Activated naive CD8-positive, alpha-beta T cell treated with anti-CD3 and anti-CD28 coated beads, Interleukin-2, amount 50 U/mL, for 24 hours (primary cell): ENCODE results near the gene CLIP2.
"Not testable (repeated sequence)": the region's sequence is repeated elsewhere in the genome, so short reads cannot be mapped to it uniquely, and the experiment has no call there.

ENCODE experiments used
- ATAC-seq: fragments of 150-1000 bp; cut with Tn5 transposase; one replicate; pipeline ENCODE4 v1.10.0; 2021
- DNase-seq: peaks from one replicate; pipeline ENCODE4 v3.0.0; 2021
- H3K27ac Mint-ChIP-seq: one replicate; pipeline ENCODE4 v1.8.0; 2021; ENCODE audit warnings: mild to moderate bottlenecking, mixed read lengths
- H3K27me3 Mint-ChIP-seq: one replicate; pipeline ENCODE4 v1.8.0; 2021; ENCODE audit warnings: mixed read lengths
- H3K36me3 Mint-ChIP-seq: one replicate; pipeline ENCODE4 v1.8.0; 2021; ENCODE audit warnings: low read depth, mixed read lengths
- H3K4me1 Mint-ChIP-seq: one replicate; pipeline ENCODE4 v1.8.0; 2021; ENCODE audit warnings: mixed read lengths
- H3K4me3 Mint-ChIP-seq: one replicate; pipeline ENCODE4 v1.8.0; 2021; ENCODE audit warnings: mild to moderate bottlenecking, moderate library complexity, mixed read lengths
- H3K9me3 Mint-ChIP-seq: one replicate; pipeline ENCODE4 v1.8.0; 2021; ENCODE audit warnings: mixed read lengths

CLIP2 gene

DNA sequence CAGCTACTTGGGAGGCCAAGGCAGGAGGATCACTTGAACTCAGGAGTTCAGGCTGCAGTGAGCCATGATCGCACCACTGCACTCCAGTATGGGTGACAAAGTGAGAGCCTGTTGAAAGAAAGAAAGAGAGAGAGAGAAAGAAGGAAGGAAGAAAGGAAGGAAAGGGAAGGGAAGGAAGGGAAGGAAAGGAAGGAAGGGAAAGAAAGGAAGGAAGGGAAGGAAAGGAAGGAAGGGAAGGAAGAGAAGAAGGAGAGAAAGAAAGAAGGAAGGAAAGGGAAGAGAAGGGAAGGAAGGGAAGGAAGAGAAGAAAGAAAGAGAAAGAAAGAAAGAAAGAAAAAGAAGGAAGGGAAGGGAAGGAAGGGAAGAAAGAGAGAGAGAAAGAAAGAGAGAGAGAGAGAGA is 61.5 kb downstream of the CLIP2 start:
- no peak for ATAC-seq
- peaks cover 4% of the 10 kb centered on the region for H3K36me3 Mint-ChIP-seq
- H3K27ac Mint-ChIP-seq, result no peak overlapping the region
- H3K27me3 Mint-ChIP-seq, result no peaks in the 10 kb centered on the region
- DNase-seq, result no peak
- H3K4me3 Mint-ChIP-seq, result no peak overlapping the region
- no peaks in the 10 kb centered on the region for H3K4me1 Mint-ChIP-seq
- no peaks in the 10 kb centered on the region for H3K9me3 Mint-ChIP-seq

DNA sequence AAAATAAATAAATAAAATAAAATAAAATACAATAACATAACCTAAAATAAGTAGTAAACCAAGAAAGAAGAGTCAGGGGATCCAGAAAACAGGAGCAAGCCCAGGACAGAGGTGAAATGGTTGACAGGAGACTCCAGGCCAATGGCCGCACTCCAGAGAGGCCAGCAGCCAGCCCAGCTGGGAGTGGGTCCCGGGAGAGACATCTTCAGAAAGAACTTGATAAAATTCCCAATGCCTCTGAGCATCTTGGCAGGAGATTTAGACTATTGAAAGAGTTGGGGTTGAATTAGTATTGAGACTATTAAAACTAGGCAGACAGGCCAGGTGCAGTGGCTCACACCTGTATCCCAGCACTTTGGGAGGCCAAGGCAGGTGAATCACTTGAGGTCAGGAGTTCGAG is 62.6 kb downstream of the CLIP2 start:
- H3K9me3 Mint-ChIP-seq, result no peaks in the 10 kb centered on the region
- ATAC-seq, result no peak

DNA sequence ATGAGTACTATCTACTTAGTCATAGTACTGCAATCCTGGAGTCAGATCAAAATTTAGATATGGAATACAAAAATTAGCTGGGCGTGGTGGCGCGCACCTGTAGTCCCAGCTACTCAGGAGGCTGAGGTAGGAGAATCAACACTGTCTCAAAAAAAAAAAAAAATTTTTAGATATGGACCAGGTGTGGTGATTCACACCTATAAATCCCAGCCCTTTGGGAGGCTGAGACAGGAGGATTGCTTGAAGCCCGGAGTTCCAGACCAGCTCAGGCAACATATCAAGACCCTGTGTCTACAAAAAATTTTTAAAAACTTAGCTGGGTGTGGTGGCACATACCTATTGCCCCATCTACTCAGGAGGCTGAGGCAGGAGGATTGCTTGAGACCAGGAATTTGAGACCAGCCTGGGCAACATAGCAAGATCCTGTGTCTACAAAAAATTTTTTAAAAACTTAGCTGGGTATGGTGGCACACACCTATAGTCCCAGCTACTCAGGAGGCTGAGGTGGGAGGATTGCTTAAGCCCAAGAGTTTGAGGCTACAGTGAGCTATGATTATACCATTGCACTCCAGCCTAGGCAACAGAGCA is 63.4 kb downstream of the CLIP2 start:
- not testable (repeated sequence) for H3K27me3 Mint-ChIP-seq, H3K4me1 Mint-ChIP-seq, ATAC-seq, H3K27ac Mint-ChIP-seq, H3K9me3 Mint-ChIP-seq, DNase-seq, H3K36me3 Mint-ChIP-seq, H3K4me3 Mint-ChIP-seq

More for the DNA sequence above, 62.6 kb downstream of the CLIP2 start:
- no peak for DNase-seq
- Mint-ChIP-seq H3K27me3 (no peaks in the 10 kb centered on the region), H3K27ac (no peak overlapping the region), H3K4me1 (no peaks in the 10 kb centered on the region), H3K4me3 (no peak overlapping the region), H3K36me3 (peaks cover 4% of the 10 kb centered on the region)

DNA sequence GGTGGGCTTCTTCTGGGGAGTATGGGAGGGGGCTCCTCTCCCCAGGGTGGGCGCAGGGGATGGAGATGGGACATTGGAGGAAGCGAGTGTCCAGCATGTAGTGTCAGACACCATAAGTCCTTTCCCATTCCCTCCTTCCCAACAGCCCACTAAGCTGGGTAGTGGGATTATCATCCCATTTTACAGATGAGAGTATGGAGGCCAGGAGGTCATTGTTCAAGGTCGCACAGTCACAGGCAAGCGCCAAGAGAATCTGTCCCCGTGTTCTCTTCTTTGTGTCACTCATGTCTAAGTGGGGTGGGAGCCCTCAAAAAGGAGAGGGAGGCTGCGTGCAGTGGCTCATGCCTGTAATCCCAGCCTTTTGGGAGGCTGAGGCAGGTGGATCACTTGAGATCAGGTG is 64.8 kb downstream of the CLIP2 start:
- no peak for DNase-seq
- H3K27ac Mint-ChIP-seq, result no peak overlapping the region
- H3K4me1 Mint-ChIP-seq, result no peaks in the 10 kb centered on the region
- H3K9me3 Mint-ChIP-seq, result no peaks in the 10 kb centered on the region
- no peaks in the 10 kb centered on the region for H3K27me3 Mint-ChIP-seq
- peaks cover 2% of the 10 kb centered on the region for H3K36me3 Mint-ChIP-seq
- no peak overlapping the region for H3K4me3 Mint-ChIP-seq
- no peak for ATAC-seq

DNA sequence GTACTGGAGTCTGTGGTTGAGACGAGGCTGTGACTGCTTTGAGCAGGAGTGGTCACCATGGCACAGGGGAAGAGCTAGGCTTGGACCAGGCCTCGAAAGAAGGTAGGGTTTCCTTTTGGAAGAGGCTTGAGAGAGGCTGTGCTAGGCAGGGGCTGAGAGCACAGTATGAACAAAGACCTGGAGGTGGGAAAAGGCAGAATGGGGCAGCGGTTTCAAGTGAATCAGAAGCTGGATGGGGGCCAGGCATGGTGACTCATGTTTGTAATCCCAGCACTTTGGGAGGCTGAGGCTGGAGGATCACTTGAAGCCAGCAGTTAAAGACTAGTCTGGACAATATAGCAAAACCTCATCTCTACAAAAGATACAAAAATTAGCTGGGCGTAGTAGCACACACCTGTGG is 65.9 kb downstream of the CLIP2 start:
- Mint-ChIP-seq H3K4me3 (no peak overlapping the region), H3K4me1 (no peaks in the 10 kb centered on the region), H3K9me3 (no peaks in the 10 kb centered on the region), H3K36me3 (peaks cover 2% of the 10 kb centered on the region), H3K27me3 (no peaks in the 10 kb centered on the region), H3K27ac (no peak overlapping the region)
- ATAC-seq, result peak; percentile 46
- no peak for DNase-seq

DNA sequence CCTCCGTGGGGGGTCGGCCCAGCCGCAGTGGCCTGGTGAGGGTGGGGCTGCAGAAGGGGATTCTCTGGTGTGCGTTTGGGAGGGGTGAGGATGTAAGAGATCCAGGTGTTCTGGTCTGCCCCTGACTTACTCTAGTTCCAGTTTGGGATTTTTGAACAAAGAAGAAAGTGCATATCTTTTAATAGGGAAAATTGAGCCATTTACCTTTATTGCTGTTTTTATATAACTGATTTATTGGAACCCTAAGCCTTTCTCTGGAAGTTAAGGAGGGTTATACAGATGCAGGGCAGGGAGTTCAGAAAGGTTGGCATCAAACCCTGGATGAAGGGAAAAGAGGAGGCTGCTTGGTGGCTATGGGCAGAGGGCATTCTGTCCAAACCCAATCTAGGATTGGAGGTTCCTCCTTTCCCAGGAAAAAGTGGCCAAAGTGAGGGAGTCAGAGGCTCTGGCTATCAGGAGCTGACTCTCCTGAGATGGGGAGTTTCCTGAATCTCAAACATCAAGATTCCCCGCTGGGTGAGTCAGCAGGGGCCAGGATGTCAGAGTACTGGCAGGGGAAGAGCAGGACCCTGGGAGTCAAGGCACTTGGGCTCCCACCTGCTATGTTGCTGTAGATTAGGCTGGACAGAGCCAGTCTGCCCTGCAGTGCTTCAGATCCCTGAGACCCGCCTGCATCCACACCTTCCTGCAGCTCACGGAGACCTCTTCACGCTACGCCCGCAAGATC is 67.5 kb downstream of the CLIP2 start:
- no peak for DNase-seq
- H3K4me1 Mint-ChIP-seq, result no peaks in the 10 kb centered on the region
- no peaks in the 10 kb centered on the region for H3K9me3 Mint-ChIP-seq
- ATAC-seq, result no peak
- H3K27me3 Mint-ChIP-seq, result no peaks in the 10 kb centered on the region
- no peak overlapping the region for H3K27ac Mint-ChIP-seq
- H3K36me3 Mint-ChIP-seq, result peaks cover 2% of the 10 kb centered on the region
- H3K4me3 Mint-ChIP-seq, result no peak overlapping the region

DNA sequence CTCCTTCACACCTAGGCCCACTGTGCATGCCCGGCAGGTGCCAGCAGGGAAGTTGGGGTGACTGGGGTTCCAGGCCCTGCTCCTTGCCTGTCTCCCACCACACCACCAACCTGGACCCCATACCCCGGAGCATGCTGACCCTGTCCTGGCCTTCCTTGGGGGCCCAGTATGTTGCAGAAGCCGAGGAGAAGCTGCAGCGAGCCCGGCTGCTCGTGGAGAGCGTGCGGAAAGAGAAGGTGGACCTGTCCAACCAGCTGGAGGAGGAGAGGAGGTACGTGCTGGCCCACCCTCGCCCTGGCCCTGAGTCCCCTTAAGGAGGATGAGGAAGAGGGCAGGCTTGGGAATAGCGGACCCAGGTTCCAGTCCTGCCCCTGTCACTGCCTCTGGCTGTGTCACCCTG is 70.8 kb downstream of the CLIP2 start:
- H3K4me3 Mint-ChIP-seq, result no peak overlapping the region
- H3K4me1 Mint-ChIP-seq, result no peaks in the 10 kb centered on the region
- H3K27ac Mint-ChIP-seq, result no peak overlapping the region
- H3K36me3 Mint-ChIP-seq, result peaks cover under 1% of the 10 kb centered on the region
- ATAC-seq (no peak), DNase-seq (no peak)
- no peaks in the 10 kb centered on the region for H3K27me3 Mint-ChIP-seq
- no peaks in the 10 kb centered on the region for H3K9me3 Mint-ChIP-seq

DNA sequence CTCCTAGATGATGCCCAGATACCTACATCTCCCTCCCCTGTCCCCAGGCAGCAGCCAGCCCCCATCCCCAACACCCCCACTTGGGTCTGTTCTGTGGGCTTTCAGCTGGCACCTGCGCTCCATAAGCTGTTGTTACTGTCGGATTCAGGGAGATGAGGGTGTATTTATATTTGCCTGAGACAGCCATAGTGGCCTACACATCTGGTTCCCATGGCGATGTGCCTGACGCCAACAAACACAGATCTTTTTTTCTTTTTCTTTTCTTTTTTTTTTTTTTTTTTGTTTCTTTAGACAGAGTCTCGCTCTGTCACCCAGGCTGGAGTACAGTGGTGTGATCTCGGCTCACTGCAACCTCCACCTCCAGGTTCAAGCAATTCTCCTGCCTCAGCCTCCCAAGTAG is 73.1 kb downstream of the CLIP2 start:
- Mint-ChIP-seq H3K27me3 (no peaks in the 10 kb centered on the region), H3K4me1 (no peaks in the 10 kb centered on the region), H3K27ac (no peak overlapping the region), H3K9me3 (no peaks in the 10 kb centered on the region), H3K36me3 (no peaks in the 10 kb centered on the region), H3K4me3 (no peak overlapping the region)
- no peak for ATAC-seq
- no peak for DNase-seq

DNA sequence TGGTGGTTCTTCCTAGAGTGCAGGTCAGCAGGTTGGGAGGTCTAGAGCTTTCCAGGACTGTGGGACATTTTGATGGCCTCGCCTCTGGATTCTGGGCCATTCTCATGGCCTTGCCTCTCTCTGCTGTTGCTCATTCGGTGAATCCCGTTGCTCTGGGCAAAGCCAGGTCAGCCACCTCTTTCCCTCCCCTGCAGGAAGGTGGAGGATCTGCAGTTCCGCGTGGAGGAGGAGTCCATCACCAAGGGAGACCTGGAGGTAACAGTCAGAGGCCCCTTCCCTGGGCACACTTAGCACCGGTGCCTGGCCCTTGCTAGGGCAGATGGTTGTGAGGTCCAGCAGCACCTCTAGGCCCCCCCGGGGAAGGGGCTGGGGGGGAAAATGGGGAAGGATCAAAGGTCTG is 74.9 kb downstream of the CLIP2 start:
- Mint-ChIP-seq H3K4me1 (no peaks in the 10 kb centered on the region), H3K27me3 (no peaks in the 10 kb centered on the region), H3K27ac (no peak overlapping the region), H3K36me3 (no peaks in the 10 kb centered on the region), H3K4me3 (no peak overlapping the region), H3K9me3 (no peaks in the 10 kb centered on the region)
- DNase-seq (no peak), ATAC-seq (peak; percentile 36)

DNA sequence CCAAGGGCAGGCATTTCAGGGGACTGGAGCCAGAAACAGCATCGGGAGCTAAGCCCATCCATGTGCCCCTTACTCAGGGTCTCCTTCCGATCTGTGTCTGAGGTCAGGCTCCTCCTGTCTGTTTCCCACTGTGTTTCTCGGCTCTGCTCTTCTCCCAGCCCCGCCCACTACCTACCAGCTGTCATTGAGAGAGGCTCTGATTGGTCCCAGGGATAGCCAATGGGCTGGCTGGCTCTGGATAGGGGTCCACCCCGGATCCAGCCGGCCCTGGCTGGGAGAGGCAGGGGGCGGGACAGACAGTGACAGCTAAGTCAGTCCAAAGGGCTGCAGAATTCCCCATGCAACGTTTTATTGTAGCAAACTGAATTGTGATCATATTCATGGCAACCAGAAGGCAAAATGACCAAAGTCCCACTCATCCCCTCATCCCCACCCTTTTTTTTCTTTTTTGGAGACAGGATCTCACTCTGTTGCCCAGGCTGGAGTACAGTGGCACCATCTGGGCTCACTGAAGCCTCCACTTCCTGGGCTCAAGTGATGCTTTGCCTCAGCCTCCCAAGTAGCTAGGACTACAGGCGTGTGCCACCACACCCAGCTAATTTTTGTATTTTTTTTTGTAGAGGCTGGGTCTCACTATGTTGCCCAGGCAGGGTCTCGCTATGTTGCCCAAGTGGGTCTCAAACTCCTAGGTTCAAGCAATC is 76.3 kb downstream of the CLIP2 start:
- DNase-seq (no peak), ATAC-seq (no peak)
- Mint-ChIP-seq H3K36me3 (no peaks in the 10 kb centered on the region), H3K27me3 (no peaks in the 10 kb centered on the region), H3K4me3 (no peak overlapping the region), H3K4me1 (no peaks in the 10 kb centered on the region), H3K27ac (no peak overlapping the region), H3K9me3 (no peaks in the 10 kb centered on the region)

DNA sequence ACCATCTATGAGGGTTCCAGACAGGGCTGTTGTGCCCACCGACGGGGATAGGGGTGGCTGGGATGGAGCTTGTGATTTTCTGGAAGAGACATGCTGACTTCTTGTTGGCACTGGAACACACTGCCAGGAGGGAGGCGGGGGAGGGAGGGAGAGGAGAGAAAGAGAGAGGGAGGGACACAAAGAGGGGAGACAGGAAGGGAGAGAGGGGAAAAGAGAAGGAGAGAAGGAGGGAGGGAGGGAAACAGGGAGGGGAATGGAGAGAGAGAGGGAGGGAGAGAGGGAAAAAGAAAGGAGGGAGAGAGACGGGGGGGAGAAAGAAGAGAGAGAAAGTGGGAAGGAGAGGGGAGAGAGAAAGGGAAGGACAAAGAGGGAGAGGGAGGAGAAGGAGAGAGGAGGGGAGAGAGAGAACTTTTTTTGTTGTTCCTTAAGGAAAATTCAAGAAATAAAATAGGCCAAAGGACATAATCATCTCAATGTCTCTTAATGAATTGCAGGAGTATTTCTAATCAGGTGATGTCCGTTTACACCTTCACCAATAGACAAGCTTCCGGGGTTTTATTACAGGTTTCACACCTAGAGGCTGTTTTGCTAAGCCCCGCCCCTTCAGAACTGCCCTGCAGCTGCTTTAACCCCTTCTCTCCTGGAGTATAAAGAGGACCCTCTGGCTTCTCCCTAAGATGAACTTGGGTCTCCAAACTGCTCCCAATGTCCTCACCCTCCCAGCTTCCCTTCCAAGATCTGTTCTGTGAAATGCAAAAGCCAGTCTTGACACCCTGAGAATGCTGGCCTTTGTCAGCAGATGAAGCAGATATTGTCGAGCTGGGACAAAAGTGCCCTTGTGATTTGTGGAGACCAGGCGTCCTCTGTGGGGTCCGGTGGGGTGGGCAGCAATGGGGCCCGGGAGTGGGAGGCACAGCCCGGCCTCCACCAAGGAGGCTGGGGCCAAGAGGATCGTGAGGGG is 82.5 kb downstream of the CLIP2 start:
- no peak overlapping the region for H3K4me3 Mint-ChIP-seq
- H3K27ac Mint-ChIP-seq, result no peak overlapping the region
- no peaks in the 10 kb centered on the region for H3K9me3 Mint-ChIP-seq
- H3K27me3 Mint-ChIP-seq, result no peaks in the 10 kb centered on the region
- H3K4me1 Mint-ChIP-seq, result no peaks in the 10 kb centered on the region
- H3K36me3 Mint-ChIP-seq, result no peaks in the 10 kb centered on the region
- DNase-seq, result no peak
- ATAC-seq, result no peak

DNA sequence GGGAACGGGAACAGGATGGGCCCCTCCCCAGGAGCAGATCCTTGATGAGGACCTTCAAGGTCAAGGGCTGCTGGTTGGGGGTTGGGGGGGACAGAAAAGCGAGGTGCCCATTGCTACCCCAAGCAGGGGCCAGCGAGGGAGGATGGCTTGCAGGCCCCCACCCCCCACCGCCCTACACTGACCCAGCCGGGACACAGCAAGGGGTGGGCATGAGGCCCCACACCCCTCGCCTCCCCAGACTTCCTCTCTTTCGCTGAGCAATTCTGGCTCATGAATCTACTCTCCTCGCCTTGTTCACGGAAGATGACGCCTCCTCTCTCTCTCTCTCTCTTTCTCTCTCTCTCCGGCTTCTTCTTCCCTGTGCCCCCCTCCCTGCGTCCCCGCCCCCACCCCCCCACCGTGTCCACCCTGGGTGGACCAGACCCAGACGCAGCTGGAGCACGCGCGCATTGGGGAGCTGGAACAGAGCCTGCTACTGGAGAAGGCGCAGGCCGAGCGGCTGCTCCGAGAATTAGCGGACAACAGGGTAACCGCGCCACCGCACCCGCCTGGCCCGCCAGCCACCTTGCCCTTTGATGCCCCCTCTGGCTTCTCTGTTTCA is 83.4 kb downstream of the CLIP2 start:
- no peak for ATAC-seq
- no peak overlapping the region for H3K4me3 Mint-ChIP-seq
- H3K4me1 Mint-ChIP-seq, result no peaks in the 10 kb centered on the region
- no peaks in the 10 kb centered on the region for H3K36me3 Mint-ChIP-seq
- no peak for DNase-seq
- no peaks in the 10 kb centered on the region for H3K9me3 Mint-ChIP-seq
- no peaks in the 10 kb centered on the region for H3K27me3 Mint-ChIP-seq
- H3K27ac Mint-ChIP-seq, result no peak overlapping the region

DNA sequence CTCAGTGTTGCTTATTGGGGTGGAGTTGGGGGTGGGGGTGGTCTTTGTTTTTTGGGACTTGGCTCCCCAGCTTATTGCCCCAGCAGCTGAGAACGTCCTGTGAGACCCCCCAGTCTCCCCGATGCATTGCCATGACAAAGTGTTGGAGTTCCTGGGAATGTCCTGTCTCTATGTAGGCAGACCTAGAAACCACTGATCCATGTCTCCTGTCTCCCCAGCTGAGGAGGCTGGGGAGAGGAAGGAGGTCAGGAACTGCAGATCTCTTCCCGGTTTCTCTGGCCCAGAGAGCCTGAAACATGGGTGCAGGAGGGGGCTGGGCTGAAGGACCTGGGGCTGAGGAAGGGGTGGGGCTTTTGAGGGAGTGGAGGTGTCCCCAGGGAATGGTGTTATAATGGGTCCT is 84.3 kb downstream of the CLIP2 start:
- DNase-seq (no peak), ATAC-seq (no peak)
- Mint-ChIP-seq H3K36me3 (no peaks in the 10 kb centered on the region), H3K4me3 (no peak overlapping the region), H3K27me3 (no peaks in the 10 kb centered on the region), H3K9me3 (no peaks in the 10 kb centered on the region), H3K27ac (no peak overlapping the region), H3K4me1 (no peaks in the 10 kb centered on the region)

DNA sequence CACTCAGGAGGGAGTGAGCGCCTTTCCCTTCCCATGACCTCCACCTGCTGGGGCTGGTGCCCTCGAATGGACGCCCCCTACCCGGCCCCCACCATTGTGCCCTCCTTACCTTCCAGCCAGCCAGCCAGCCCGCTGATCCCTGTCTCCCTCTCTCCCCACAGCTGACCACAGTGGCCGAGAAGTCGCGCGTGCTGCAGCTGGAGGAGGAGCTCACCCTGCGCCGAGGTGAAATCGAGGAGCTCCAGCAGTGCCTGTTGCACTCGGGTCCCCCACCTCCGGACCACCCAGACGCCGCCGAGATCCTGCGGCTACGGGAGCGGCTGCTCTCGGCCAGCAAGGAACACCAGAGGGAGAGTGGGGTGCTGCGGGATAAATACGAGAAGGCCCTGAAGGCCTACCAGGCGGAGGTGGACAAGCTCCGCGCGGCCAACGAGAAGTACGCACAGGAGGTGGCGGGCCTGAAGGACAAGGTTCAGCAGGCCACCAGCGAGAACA is 86.6 kb downstream of the CLIP2 start:
- H3K36me3 Mint-ChIP-seq, result no peaks in the 10 kb centered on the region
- H3K9me3 Mint-ChIP-seq, result no peaks in the 10 kb centered on the region
- H3K4me3 Mint-ChIP-seq, result no peak overlapping the region
- DNase-seq (no peak), ATAC-seq (no peak)
- no peaks in the 10 kb centered on the region for H3K27me3 Mint-ChIP-seq
- no peaks in the 10 kb centered on the region for H3K4me1 Mint-ChIP-seq
- H3K27ac Mint-ChIP-seq, result no peak overlapping the region
